ENCODE results near the gene ZDBF2.

Gene ZDBF2

DNA sequence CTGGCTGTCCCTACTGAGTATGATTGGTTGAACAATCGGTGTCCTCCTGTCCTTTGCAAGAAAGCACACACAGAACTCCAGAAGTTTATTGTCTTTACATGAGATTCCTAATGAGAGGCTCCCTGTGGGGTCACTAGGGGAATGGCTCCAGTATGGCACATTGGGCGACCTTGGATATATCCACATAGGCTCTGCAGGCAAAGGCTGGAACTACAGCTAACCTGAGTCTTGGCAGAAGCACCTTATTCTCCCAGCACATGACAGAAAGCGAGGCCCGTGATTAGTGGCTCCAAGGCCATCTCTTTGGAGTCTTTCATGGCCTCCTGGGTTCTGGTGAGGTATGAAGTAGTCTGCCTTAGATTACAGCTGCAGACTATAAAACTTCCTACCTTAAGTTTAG lies 49.0 kb downstream of the ZDBF2 start:
- peak; percentile 7 for TF ChIP-seq CTCF (IDR thresholded peaks at IDR 0.05; ENCODE audit: insufficient read depth, low read depth, low read length, missing control alignments)
- no peak overlapping the region for H3K4me3 ChIP-seq (ENCODE audit: low read length)
- DNase-seq (ENCODE audit: low read depth) = no peak

DNA sequence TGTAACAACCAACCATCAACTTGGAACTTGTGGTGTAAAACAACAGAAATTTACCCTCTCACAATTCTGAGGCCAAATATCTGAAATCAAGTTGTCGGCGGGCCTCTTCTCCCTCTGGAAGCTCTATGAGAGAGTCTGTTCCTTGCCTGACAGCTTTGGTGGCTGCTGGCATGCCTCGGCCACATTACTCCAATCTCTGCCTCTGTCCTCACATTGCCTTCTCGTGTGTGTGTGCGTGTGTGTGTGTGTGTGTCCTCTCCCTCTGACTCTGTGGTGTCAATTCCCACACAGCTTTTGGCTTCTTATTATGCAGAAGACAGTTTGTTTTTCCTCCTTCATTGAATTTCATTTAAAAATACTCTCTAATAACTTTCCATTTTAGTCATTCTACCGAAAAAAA lies 50.4 kb downstream of the ZDBF2 start:
- no peak for DNase-seq (ENCODE audit: low read depth)
- H3K4me3 ChIP-seq (ENCODE audit: low read length) = no peak overlapping the region
- no peak for TF ChIP-seq CTCF (IDR thresholded peaks at IDR 0.05; ENCODE audit: insufficient read depth, low read depth, low read length, missing control alignments)

- no peak for DNase-seq (ENCODE audit: low read depth)
- no peak overlapping the region for H3K4me3 ChIP-seq (ENCODE audit: low read length)
- no peak for TF ChIP-seq CTCF (IDR thresholded peaks at IDR 0.05; ENCODE audit: insufficient read depth, low read depth, low read length, missing control alignments)
Measured at GRCh38 chr2:206328974-206329373, 54.5 kb downstream of the ZDBF2 start.

GRCh38 chr2:206336861-206337260 lies 62.4 kb downstream of the ZDBF2 start:
- H3K4me3 ChIP-seq (ENCODE audit: low read length) = no peak overlapping the region
- no peak for DNase-seq (ENCODE audit: low read depth)
- TF ChIP-seq CTCF (IDR thresholded peaks at IDR 0.05; ENCODE audit: insufficient read depth, low read depth, low read length, missing control alignments) = no peak

DNA sequence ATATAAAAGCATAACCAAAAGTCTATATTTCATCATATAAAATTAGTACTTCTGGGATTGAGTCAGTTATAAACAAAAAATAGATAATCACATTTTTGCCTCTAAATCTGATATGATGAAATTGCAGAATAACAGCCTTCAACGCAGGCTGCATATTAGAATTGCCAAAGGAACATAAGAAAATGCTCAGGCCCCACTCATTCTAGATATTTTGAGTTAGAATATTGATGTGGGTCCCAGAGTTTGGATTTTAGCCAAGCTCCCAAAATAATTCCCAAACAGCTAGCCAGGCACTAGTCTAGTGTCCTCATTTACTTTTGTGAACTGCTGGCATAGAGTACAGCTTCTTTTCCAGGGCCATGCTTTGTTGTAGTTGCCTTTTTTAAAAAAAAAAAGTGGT lies 63.5 kb downstream of the ZDBF2 start:
- no peak overlapping the region for H3K4me3 ChIP-seq (ENCODE audit: low read length)
- DNase-seq (ENCODE audit: low read depth) = no peak
- TF ChIP-seq CTCF (IDR thresholded peaks at IDR 0.05; ENCODE audit: insufficient read depth, low read depth, low read length, missing control alignments) = no peak

GRCh38 chr2:206341396-206341795 lies 66.9 kb downstream of the ZDBF2 start:
- no peak overlapping the region for H3K4me3 ChIP-seq (ENCODE audit: low read length)
- no peak for DNase-seq (ENCODE audit: low read depth)
- TF ChIP-seq CTCF (IDR thresholded peaks at IDR 0.05; ENCODE audit: insufficient read depth, low read depth, low read length, missing control alignments) = no peak

GRCh38 chr2:206343144-206343543 lies 68.7 kb downstream of the ZDBF2 start:
- no peak for DNase-seq (ENCODE audit: low read depth)
- no peak overlapping the region for H3K4me3 ChIP-seq (ENCODE audit: low read length)
- no peak for TF ChIP-seq CTCF (IDR thresholded peaks at IDR 0.05; ENCODE audit: insufficient read depth, low read depth, low read length, missing control alignments)
